Left ventricle myocardium superior (tissue), 1 donor: ENCODE measurements around the gene SETD4. TPM values are rescaled to one million over a fixed set of nuclear protein-coding genes. Genes with fewer than 3 reads are reported as not detected.

Experiments
- ATAC-seq: fragments of 200-7000 bp; cut with Tn5 transposase; one replicate; pipeline ENCODE4 v1.9.1; 2020; ENCODE audit warnings: mild to moderate bottlenecking, moderate library complexity
- DNase-seq: peaks from one replicate; pipeline ENCODE4 v3.0.0-alpha.2; 2020
- intact Hi-C: fragments of 100-400 bp; cut with micrococcal nuclease; formaldehyde crosslinking; loops from one replicate; pipeline ENCODE4 v1.11.0; 2022
- total RNA-seq: library from RNA; stranded (reverse); fragmentation: NEBNext Ultra II Directional; extraction: Animal tissue kit (Norgen Biotek cat#: 25700); gene quantifications from one replicate; pipeline ENCODE4 v1.2.1, GENCODE V29; 2021
- donor health status: DM: no; HTN: yes; CAD: no; lungs with severe emphysema.

Gene SETD4
- total RNA-seq, 1 donor from 2014 or later = 10.3 TPM

DNA sequence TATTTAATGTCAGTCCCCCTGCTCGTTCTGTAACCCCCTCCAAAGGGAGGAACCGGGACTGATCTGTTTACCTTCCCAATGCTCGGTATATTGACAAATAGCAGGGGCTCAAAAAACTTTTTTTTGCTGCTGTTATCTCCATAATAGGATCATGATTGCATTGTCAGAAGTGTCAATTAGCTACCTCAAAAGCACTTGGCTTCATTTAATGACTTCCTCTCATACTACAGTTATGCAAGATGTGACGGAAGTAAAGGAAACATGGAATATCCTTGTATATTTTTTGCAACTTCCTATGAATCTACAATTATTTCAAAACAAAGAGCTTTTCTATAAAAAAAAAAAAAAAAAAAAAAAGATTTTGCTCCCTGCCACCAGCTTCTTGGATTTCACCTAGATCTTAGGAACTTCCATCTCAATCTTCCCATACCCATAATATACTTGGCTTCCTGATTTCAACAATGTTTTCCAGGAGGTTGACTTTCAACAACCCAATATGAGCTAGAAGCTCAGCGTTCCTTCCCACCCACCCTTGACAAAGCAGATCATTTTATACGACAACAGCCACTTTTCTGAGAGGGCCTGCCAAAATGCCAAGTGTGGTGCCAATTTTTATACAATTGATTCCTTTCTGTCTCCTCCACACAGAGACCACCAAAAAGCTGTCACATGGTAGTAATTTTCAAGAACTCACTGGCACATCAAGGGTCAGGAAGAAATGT is 71.7 kb downstream of the SETD4 start:
- intact Hi-C loops = no loop called here
- ATAC-seq (no peak), DNase-seq (no peak)

DNA sequence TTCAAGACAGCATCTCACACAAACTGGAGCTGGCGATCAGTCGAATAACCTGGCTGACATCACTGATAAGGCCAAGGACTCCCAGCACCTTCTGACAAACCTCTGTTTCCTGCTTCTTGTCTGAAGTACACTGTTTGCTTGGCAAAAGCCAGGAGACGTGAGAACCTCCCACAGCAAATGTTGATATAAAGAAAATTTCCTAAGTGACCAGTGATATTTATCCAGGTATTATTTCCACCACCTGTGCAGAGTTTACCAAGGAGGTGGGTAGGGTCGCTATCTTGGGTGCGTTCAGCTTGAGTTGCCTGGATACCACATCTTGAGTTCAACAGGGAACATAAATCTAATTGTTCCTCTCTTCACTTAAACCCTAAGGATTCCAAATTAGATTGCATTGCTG is 72.9 kb downstream of the SETD4 start:
- intact Hi-C loops = no loop called here
- ATAC-seq (no peak), DNase-seq (no peak)

DNA sequence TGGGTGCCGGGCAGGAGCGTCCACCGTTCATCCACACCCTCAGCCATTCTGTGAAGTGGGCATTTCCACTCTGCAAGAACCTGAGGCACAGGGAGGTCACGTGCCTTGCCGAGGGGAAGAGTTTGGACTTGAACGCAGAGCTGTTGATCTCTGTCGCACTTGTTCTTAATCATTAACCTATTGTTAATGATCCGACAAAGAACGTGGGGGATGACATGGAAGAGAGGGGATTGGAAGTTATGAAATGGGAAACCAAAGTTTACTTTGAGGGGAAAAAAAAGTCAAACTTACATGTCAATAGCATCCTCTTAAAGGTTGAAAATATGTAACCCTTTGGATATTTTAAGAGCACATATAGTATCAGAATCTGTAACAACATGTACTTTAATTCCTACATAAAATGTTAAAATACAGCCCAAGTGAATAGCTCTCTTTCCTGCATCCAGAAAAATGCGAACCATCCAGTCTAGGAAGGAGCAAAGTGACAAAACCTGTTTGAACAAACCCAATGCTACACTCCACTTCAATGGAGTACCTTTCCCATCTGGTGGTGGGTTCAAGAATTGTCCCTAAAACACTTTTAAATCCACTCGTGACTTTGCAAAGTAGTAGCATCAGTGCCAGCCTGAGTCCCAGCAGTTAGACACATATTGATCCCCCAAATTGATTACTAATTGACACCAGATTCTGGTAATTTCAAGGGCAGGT is 75.5 kb downstream of the SETD4 start:
- intact Hi-C loops = no loop called here
- DNase-seq = no peak
- no peak for ATAC-seq

Other genes with a start within 250 kb of the SETD4 start
- 25.8 TPM for gene CBR1, start 9.5 kb upstream of the SETD4 start, total RNA-seq
- 2.6 TPM for gene CBR3, start 74.6 kb upstream of the SETD4 start, total RNA-seq
- 15.8 TPM for gene DOP1B, start 96.3 kb upstream of the SETD4 start, total RNA-seq